ENCODE data around the gene DCLRE1A. TPM values are rescaled to one million over a fixed set of nuclear protein-coding genes. Genes with fewer than 3 reads are reported as not detected.

Gene DCLRE1A
- total RNA-seq, 1 donor from 2014 or later: 6.7 TPM

- H3K9me3 Mint-ChIP-seq: peaks cover 15% of the 10 kb centered on the region
- TF ChIP-seq CTCF (IDR thresholded peaks at IDR 0.05; ENCODE audit: unreplicated experiment): no peak
- H3K4me1 Mint-ChIP-seq: peaks cover 14% of the 10 kb centered on the region
- no peaks in the 10 kb centered on the region for H3K27me3 Mint-ChIP-seq (ENCODE audit: low read depth)
- peaks cover 19% of the 10 kb centered on the region for H3K36me3 Mint-ChIP-seq
- peak overlapping the region; percentile 22 for H3K27ac Mint-ChIP-seq
- DNase-seq (ENCODE audit: low spot score in 2 of 2, unreplicated experiment in 2 of 2): no peak
- H3K4me3 Mint-ChIP-seq: no peak overlapping the region
These were observed 39.7 kb upstream of the DCLRE1A start for GRCh38 chr10:113893570-113893969.

GRCh38 chr10:113891476-113891875 lies 37.6 kb upstream of the DCLRE1A start:
- peaks cover 10% of the 10 kb centered on the region for H3K4me1 Mint-ChIP-seq
- H3K27ac Mint-ChIP-seq: peak overlapping the region; percentile 57
- peaks cover 22% of the 10 kb centered on the region for H3K9me3 Mint-ChIP-seq
- H3K4me3 Mint-ChIP-seq: no peak overlapping the region
- no peak for TF ChIP-seq CTCF (IDR thresholded peaks at IDR 0.05; ENCODE audit: unreplicated experiment)
- no peak for DNase-seq (ENCODE audit: low spot score in 2 of 2, unreplicated experiment in 2 of 2)
- H3K36me3 Mint-ChIP-seq: peaks cover 33% of the 10 kb centered on the region
- no peaks in the 10 kb centered on the region for H3K27me3 Mint-ChIP-seq (ENCODE audit: low read depth)

GRCh38 chr10:113890769-113891168 lies 36.9 kb upstream of the DCLRE1A start:
- peaks cover 26% of the 10 kb centered on the region for H3K9me3 Mint-ChIP-seq
- no peak overlapping the region for H3K27ac Mint-ChIP-seq
- no peak for DNase-seq (ENCODE audit: low spot score in 2 of 2, unreplicated experiment in 2 of 2)
- H3K4me3 Mint-ChIP-seq: no peak overlapping the region
- H3K4me1 Mint-ChIP-seq: peaks cover 10% of the 10 kb centered on the region
- H3K27me3 Mint-ChIP-seq (ENCODE audit: low read depth): no peaks in the 10 kb centered on the region
- TF ChIP-seq CTCF (IDR thresholded peaks at IDR 0.05; ENCODE audit: unreplicated experiment): no peak
- H3K36me3 Mint-ChIP-seq: peaks cover 40% of the 10 kb centered on the region

- no peak for TF ChIP-seq CTCF (IDR thresholded peaks at IDR 0.05; ENCODE audit: unreplicated experiment)
- Mint-ChIP-seq H3K4me3 (no peak overlapping the region), H3K27me3 (ENCODE audit: low read depth) (no peaks in the 10 kb centered on the region), H3K27ac (no peak overlapping the region), H3K4me1 (peaks cover 10% of the 10 kb centered on the region), H3K36me3 (peaks cover 41% of the 10 kb centered on the region), H3K9me3 (peaks cover 29% of the 10 kb centered on the region)
- no peak for DNase-seq (ENCODE audit: low spot score in 2 of 2, unreplicated experiment in 2 of 2)
These were observed 36.0 kb upstream of the DCLRE1A start for GRCh38 chr10:113889911-113890310.

GRCh38 chr10:113882240-113882639 lies 28.4 kb upstream of the DCLRE1A start:
- no peak overlapping the region for H3K4me3 Mint-ChIP-seq
- no peaks in the 10 kb centered on the region for H3K27me3 Mint-ChIP-seq (ENCODE audit: low read depth)
- no peak for DNase-seq (ENCODE audit: low spot score in 2 of 2, unreplicated experiment in 2 of 2)
- no peak for TF ChIP-seq CTCF (IDR thresholded peaks at IDR 0.05; ENCODE audit: unreplicated experiment)
- peaks cover 57% of the 10 kb centered on the region for H3K36me3 Mint-ChIP-seq
- H3K4me1 Mint-ChIP-seq: no peaks in the 10 kb centered on the region
- H3K9me3 Mint-ChIP-seq: peaks cover 31% of the 10 kb centered on the region
- no peak overlapping the region for H3K27ac Mint-ChIP-seq

- Mint-ChIP-seq H3K27ac (no peak overlapping the region), H3K4me3 (no peak overlapping the region), H3K36me3 (peaks cover 37% of the 10 kb centered on the region), H3K4me1 (no peaks in the 10 kb centered on the region), H3K9me3 (peaks cover 15% of the 10 kb centered on the region), H3K27me3 (ENCODE audit: low read depth) (no peaks in the 10 kb centered on the region)
- TF ChIP-seq CTCF (IDR thresholded peaks at IDR 0.05; ENCODE audit: unreplicated experiment): no peak
- DNase-seq (ENCODE audit: low spot score in 2 of 2, unreplicated experiment in 2 of 2): no peak
These were observed 26.4 kb upstream of the DCLRE1A start for GRCh38 chr10:113880236-113880635.

Data from mesothelial cell of epicardium (in vitro differentiated cells).